K562 treated with DMSO at 1 percent for 4 hours (cell line): Measurements from ENCODE around the gene ANKRD40. TPM values are rescaled to one million over a fixed set of nuclear protein-coding genes. Genes with fewer than 3 reads are reported as not detected.

ENCODE experiments used
- total RNA-seq: library from RNA; unstranded; fragments of 300-600 nt; gene quantifications from 2 replicates; pipeline ENCODE4 v1.2.3, GENCODE V29; 2022; ENCODE audit not compliant: insufficient read depth

ANKRD40 gene, protein sequence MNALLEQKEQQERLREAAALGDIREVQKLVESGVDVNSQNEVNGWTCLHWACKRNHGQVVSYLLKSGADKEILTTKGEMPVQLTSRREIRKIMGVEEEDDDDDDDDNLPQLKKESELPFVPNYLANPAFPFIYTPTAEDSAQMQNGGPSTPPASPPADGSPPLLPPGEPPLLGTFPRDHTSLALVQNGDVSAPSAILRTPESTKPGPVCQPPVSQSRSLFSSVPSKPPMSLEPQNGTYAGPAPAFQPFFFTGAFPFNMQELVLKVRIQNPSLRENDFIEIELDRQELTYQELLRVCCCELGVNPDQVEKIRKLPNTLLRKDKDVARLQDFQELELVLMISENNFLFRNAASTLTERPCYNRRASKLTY
- total RNA-seq: 14.2 and 14.6 TPM in 2 replicates

GRCh38 chr17:50707289-50708049, at the start of gene ANKRD40:
ANKRD40 (minus strand) TSS chr17:50707914; CDS start chr17:50707654, 260 bp downstream.

DNA sequence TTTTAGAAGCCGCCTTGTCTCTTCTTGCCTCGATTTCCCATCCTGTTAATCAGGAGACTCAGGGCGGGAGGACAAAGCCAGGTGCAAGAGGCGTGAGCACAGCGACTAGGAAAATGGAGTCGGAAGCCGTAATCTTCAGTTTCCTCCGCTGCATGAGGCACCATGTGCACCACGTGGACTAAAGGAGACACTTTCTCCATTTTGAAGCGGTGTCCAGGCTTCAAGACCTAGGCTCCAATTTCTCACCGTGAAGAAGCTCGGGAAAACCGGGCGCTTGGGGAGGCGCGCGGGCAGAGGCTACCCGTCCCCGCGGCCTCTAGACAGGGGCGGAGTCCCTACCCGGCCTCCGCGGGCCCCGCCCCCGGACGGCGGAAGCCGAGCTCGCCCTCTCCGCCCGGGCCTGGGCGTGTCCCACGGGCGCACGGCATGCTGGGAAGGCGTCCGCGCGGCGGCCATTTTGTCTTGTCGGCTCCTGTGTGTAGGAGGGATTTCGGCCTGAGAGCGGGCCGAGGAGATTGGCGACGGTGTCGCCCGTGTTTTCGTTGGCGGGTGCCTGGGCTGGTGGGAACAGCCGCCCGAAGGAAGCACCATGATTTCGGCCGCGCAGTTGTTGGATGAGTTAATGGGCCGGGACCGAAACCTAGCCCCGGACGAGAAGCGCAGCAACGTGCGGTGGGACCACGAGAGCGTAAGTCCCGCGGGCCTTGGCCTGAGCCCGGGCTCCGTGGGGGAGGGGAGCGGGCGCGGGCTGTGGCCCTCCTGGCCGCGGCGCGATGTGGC, 11.6 kb upstream of the ANKRD40 start, which contains the start of gene LUC7L3:
LUC7L3 (plus strand) TSS at position 460 of the 780 bp plus-strand sequence; CDS start at position 590, 130 bp downstream.

Other genes starting within 250 kb of the ANKRD40 start
- gene CHAD, start 239.0 kb downstream of the ANKRD40 start, total RNA-seq: 0.38 TPM in 1 of 2 replicates, not detected in the other
- 18.4 and 21.4 TPM in 2 replicates for gene RSAD1, start 229.1 kb downstream of the ANKRD40 start, total RNA-seq
- gene MYCBPAP, start 199.5 kb downstream of the ANKRD40 start, total RNA-seq: not detected in 2 replicates
- gene EPN3, start 175.2 kb downstream of the ANKRD40 start, total RNA-seq: not detected in 2 replicates
- gene SPATA20, start 160.7 kb downstream of the ANKRD40 start, total RNA-seq: 2.9 and 4.8 TPM in 2 replicates
- not detected in 2 replicates for gene CACNA1G, start 147.2 kb downstream of the ANKRD40 start, total RNA-seq
- gene ABCC3, start 73.0 kb downstream of the ANKRD40 start, total RNA-seq: not detected in 2 replicates
- gene LUC7L3, start 11.7 kb upstream of the ANKRD40 start, total RNA-seq: 78.6 and 121 TPM in 2 replicates
- not detected in 2 replicates for gene ANKRD40CL, start 59.6 kb upstream of the ANKRD40 start, total RNA-seq
- not detected in 2 replicates for gene WFIKKN2, start 127.7 kb upstream of the ANKRD40 start, total RNA-seq
- 13.8 and 28.2 TPM in 2 replicates for gene TOB1, start 158.4 kb upstream of the ANKRD40 start, total RNA-seq